ENCODE measurements around the gene KIAA1143. TPM values are rescaled to one million over a fixed set of nuclear protein-coding genes. Genes with fewer than 3 reads are reported as not detected.

Gene KIAA1143
- polyA plus RNA-seq, 10 donors = 28.0 to 45.5 (median 35.0) TPM

Other genes starting within 250 kb of the KIAA1143 start
- 1 to 10 TPM; 5.3 to 9.4 (median 6.3) TPM for gene ZKSCAN7, start 206.4 kb downstream of the KIAA1143 start, polyA plus RNA-seq (ENCODE audit: insufficient read length in 10 of 10)
- gene ZNF660, start 176.7 kb downstream of the KIAA1143 start, polyA plus RNA-seq (ENCODE audit: insufficient read length in 10 of 10) = 1 to 10 TPM; 3.4 to 7.1 (median 4.6) TPM
- gene ZNF197, start 136.6 kb downstream of the KIAA1143 start, polyA plus RNA-seq (ENCODE audit: insufficient read length in 10 of 10) = 10 to 100 TPM; 13.7 to 21.9 (median 18.1) TPM
- gene ZNF35, start 112.9 kb downstream of the KIAA1143 start, polyA plus RNA-seq (ENCODE audit: insufficient read length in 10 of 10) = 1 to 10 TPM; 5.9 to 7.6 (median 6.6) TPM
- 1 to 10 TPM; 4.7 to 7.5 (median 6.1) TPM for gene ZNF502, start 49.0 kb downstream of the KIAA1143 start, polyA plus RNA-seq (ENCODE audit: insufficient read length in 10 of 10)
- 1 to 10 TPM; 5.1 to 8.8 (median 6.0) TPM for gene ZNF501, start 32.0 kb downstream of the KIAA1143 start, polyA plus RNA-seq (ENCODE audit: insufficient read length in 10 of 10)
- 10 to 100 TPM in 7 of 10 donors, 1 to 10 TPM in 3; 8.0 to 21.7 (median 11.4) TPM for gene KIF15, start 175 bp upstream of the KIAA1143 start, polyA plus RNA-seq (ENCODE audit: insufficient read length in 10 of 10)
- 10 to 100 TPM; 11.4 to 14.5 (median 12.7) TPM for gene TMEM42, start 100.3 kb upstream of the KIAA1143 start, polyA plus RNA-seq (ENCODE audit: insufficient read length in 10 of 10)
- under 1 TPM in 2 of 10 donors, not detected in 8; 0.04 TPM for gene TGM4, start 113.0 kb upstream of the KIAA1143 start, polyA plus RNA-seq (ENCODE audit: insufficient read length in 10 of 10)
- 10 to 100 TPM; 38.2 to 52.7 (median 44.4) TPM for gene ZDHHC3, start 214.6 kb upstream of the KIAA1143 start, polyA plus RNA-seq (ENCODE audit: insufficient read length in 10 of 10)
- gene EXOSC7, start 214.6 kb upstream of the KIAA1143 start, polyA plus RNA-seq (ENCODE audit: insufficient read length in 10 of 10) = 10 to 100 TPM; 35.6 to 49.9 (median 41.3) TPM

Data from muscle of back (tissue), 10 donors.